Upper lobe of left lung (tissue), 4 donors: ENCODE data around the gene CEP57.

Experiments
- CTCF ChIP-seq, 6 experiments: fragments of 450-650 bp in 4 of 6; fragments of 200-600 bp in 2 of 6; sonication (generic) in 2 of 6; IDR thresholded peaks; one replicate each; pipeline ENCODE4 v1.5.1; 2016 to 2019; ENCODE audit warnings: antibody characterized with exemption in 6 of 6
- EP300 ChIP-seq, 4 donors: sonication (generic); formaldehyde crosslinking; IDR thresholded peaks; one replicate each; pipeline ENCODE4 v1.5.1; 2017; ENCODE audit warnings: antibody characterized with exemption in 4 of 4, control low read depth in 2 of 4
- POLR2A ChIP-seq, 4 donors: fragments of 450-650 bp; IDR thresholded peaks; one replicate each; pipeline ENCODE4 v1.5.1; 2016 to 2017; ENCODE audit warnings: antibody characterized with exemption in 4 of 4, mild to moderate bottlenecking in 2 of 4
- POLR2AphosphoS5 ChIP-seq, 2 donors: sonication (generic); formaldehyde crosslinking; IDR thresholded peaks; one replicate each; pipeline ENCODE4 v1.5.1; 2017; ENCODE audit warnings: antibody characterized with exemption in 2 of 2

DNA sequence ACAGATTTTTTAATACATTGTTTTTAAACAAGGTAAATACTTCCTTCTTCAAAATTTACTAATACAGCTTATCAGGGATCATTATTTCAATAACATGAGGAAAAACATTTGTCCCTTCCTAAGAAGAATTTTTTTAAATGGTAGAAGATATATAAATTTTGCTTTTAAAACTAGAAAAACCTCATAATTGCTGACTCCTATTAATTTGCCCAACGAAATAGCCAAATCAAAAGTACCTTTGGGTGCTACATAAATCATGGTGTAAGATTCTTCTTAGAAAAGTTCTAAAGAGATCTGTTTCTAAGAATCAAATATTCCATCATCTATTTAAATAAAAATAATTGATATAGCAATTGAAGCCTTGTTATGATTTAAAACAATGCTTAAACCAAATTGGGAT lies 54.9 kb downstream of the CEP57 start:
- TF ChIP-seq CTCF (IDR thresholded peaks at IDR 0.05) (no peak), POLR2AphosphoS5 (IDR thresholded peaks at IDR 0.05) (no peak), EP300 (IDR thresholded peaks at IDR 0.05) (no peak), POLR2A (IDR thresholded peaks at IDR 0.05) (no peak)
